ENCODE measurements around the gene MTG1. TPM values are rescaled to one million over a fixed set of nuclear protein-coding genes. Genes with fewer than 3 reads are reported as not detected.
"Not testable (repeated sequence)": the region's sequence is repeated elsewhere in the genome, so short reads cannot be mapped to it uniquely, and the experiment has no call there.

The MTG1 gene
- total and polyA plus RNA-seq, 7 donors: 14.0 to 63.6 (median 27.6) TPM

- no peak overlapping the region for H3K4me3 ChIP-seq
- H3K36me3 ChIP-seq: no peaks in the 10 kb centered on the region
- H3K9me3 ChIP-seq: no peaks in the 10 kb centered on the region
- H3K27ac ChIP-seq: no peak overlapping the region
- TF ChIP-seq EP300 (IDR thresholded peaks at IDR 0.05) (no peak), POLR2AphosphoS5 (IDR thresholded peaks at IDR 0.05) (no peak), POLR2A (IDR thresholded peaks at IDR 0.05) (no peak), CTCF (IDR thresholded peaks at IDR 0.05) (no peak)
- H3K4me1 ChIP-seq: no peaks in the 10 kb centered on the region
- intact Hi-C loops (cut with DNase I): no loop called here
- DNase-seq: no peak
- WGBS, 2 donors: 70 to 80% methylated on average over 11 of the region's 11 CpGs
- H3K27me3 ChIP-seq: no peaks in the 10 kb centered on the region
Observed at GRCh38 chr10:133438711-133439273, 44.8 kb downstream of the MTG1 start.

DNA sequence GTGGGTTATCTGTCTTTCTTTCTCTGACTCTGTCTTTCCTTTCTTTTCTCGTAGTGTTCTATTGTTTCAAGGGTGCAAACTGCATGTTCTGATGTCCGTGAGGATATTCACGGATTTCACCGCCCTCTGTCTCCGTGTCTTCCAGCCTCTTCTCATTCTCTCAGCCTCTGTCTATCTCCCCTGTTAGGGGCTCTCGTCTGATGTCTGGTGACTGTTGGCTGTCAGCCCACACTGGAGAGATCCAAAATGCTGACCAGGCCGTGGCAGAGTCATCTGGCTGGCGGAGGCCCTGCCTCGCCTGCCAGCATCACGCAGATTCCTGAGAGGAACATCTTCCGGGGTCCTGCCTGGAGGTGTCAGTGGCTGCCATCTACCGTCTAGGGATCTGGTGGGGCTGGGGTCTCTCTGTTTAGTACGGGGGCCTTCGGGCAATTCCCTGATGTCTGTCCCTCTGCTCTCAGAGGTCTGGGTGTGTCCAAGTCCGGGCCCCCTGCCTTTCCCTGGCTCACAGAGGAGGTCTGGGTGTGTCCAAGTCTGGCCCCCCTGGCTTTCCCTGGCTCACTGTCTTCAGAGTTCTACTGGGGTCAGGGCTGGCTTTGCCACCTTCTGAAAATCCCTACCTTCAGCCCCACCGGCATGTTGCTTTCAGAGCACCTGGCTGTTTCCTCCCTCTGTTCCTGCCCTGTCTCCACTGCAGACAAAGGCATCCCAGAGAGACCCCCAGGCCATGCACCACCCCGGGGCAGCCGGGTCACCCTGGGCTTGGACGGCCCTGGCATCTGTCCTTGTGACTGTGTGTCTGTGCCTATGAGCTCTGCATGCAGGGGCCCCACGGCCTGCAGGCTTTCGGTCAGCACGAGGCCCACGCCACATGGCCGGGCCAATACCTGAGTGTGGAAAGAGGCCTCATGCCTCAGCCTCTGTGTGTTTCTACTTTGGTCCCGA, 45.8 kb downstream of the MTG1 start:
- no peaks in the 10 kb centered on the region for H3K36me3 ChIP-seq
- WGBS, 2 donors: 93% methylated on average over 25 of the region's 25 CpGs
- H3K27ac ChIP-seq: no peak overlapping the region
- TF ChIP-seq EP300 (IDR thresholded peaks at IDR 0.05) (no peak), POLR2AphosphoS5 (IDR thresholded peaks at IDR 0.05) (no peak), POLR2A (IDR thresholded peaks at IDR 0.05) (no peak)
- intact Hi-C loops (cut with DNase I): no loop called here
- H3K9me3 ChIP-seq: no peaks in the 10 kb centered on the region
- H3K4me3 ChIP-seq: no peak overlapping the region
- no peaks in the 10 kb centered on the region for H3K27me3 ChIP-seq
- H3K4me1 ChIP-seq: no peaks in the 10 kb centered on the region
- no peak for DNase-seq

GRCh38 chr10:133440633-133441285, 46.8 kb downstream of the MTG1 start:
- no peak overlapping the region for H3K27ac ChIP-seq
- H3K4me3 ChIP-seq: no peak overlapping the region
- no peaks in the 10 kb centered on the region for H3K27me3 ChIP-seq
- H3K9me3 ChIP-seq: peaks cover 0 to 3% (median 0%) of the 10 kb centered on the region in 4 donors
- intact Hi-C loops (cut with DNase I): no loop called here
- peak; percentile 48 for DNase-seq
- no peaks in the 10 kb centered on the region for H3K4me1 ChIP-seq
- WGBS, 2 donors: 95 to 96% methylated on average over 18 of the region's 18 CpGs
- no peaks in the 10 kb centered on the region for H3K36me3 ChIP-seq
- no peak for TF ChIP-seq EP300 (IDR thresholded peaks at IDR 0.05)
- TF ChIP-seq POLR2AphosphoS5 (IDR thresholded peaks at IDR 0.05): no peak
- TF ChIP-seq POLR2A (IDR thresholded peaks at IDR 0.05): no peak
- TF ChIP-seq CTCF (IDR thresholded peaks at IDR 0.05): no peak

GRCh38 chr10:133441356-133441755, 47.4 kb downstream of the MTG1 start:
- H3K27me3 ChIP-seq; H3K4me3 ChIP-seq; DNase-seq; H3K9me3 ChIP-seq; intact Hi-C loops (cut with DNase I); H3K27ac ChIP-seq; H3K4me1 ChIP-seq; H3K36me3 ChIP-seq: not testable (repeated sequence)
- WGBS, 2 donors: 90 to 91% methylated on average over 14 to 16 of the region's 21 CpGs

DNA sequence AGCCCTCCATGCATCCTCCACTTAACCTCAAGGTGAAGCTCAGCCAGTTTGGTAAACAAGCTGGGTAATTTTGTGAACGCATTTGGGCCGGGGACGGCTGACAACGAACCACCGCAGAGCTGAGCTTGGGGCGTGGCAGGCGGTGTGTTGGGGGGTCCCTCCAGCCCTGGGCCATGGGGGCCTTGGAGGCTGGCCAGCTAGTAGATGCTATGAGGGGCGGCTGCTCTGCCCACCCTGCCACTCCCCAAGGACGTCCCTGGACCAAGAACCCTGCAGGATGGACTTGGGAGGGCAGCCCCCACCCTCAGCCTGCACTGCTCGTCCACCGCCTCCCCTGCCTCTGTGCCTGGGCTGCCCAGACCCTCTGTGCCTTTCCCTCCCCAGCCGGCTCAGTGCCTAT, 47.8 kb downstream of the MTG1 start:
- TF ChIP-seq POLR2A (IDR thresholded peaks at IDR 0.05) (no peak), CTCF (IDR thresholded peaks at IDR 0.05) (no peak), EP300 (IDR thresholded peaks at IDR 0.05) (no peak)
- Histone ChIP-seq H3K9me3 (peaks cover 0 to 11% (median 0%) of the 10 kb centered on the region in 4 donors), H3K36me3 (no peaks in the 10 kb centered on the region), H3K27me3 (no peaks in the 10 kb centered on the region), H3K4me1 (no peaks in the 10 kb centered on the region), H3K4me3 (no peak overlapping the region), H3K27ac (no peak overlapping the region)
- no peak for DNase-seq
- intact Hi-C loops (cut with DNase I): no loop called here
- WGBS, 2 donors: 73 to 81% methylated on average over 12 of the region's 12 CpGs

All from sigmoid colon (tissue), 7 donors.